ENCODE measurements around the gene RFX7. TPM values are rescaled to one million over a fixed set of nuclear protein-coding genes. Genes with fewer than 3 reads are reported as not detected.

The RFX7 gene
- total RNA-seq, 1 experiment from 2014 or later = 18.1 TPM

GRCh38 chr15:56251315-56252095, 7.8 kb upstream of the RFX7 start:
- H3K27me3 ChIP-seq (ENCODE audit: insufficient read depth, low read length) = no peaks in the 10 kb centered on the region
- ChIA-PET CTCF (interaction anchor here (2.4 to 5.4 kb wide), 2 partner anchors 10 to 176 kb away, joined by 6 to 54 read pairs; no protein-coding TSS in a partner anchor), POLR2A (no interaction called here), RAD21 (ENCODE audit: low non-redundant PET in 1 of 2, low total read pairs in 2 of 2, uncharacterized antibody in 2 of 2, unreplicated experiment in 2 of 2) (no interaction called here)
- no peak overlapping the region for H3K4me2 ChIP-seq (ENCODE audit: low read length)
- no peaks in the 10 kb centered on the region for H3K9me2 ChIP-seq (ENCODE audit: insufficient read depth)
- no peak overlapping the region for H2AFZ ChIP-seq (ENCODE audit: low read depth, low read length, poor library complexity, severe bottlenecking)
- no peak overlapping the region for H3K9ac ChIP-seq (ENCODE audit: low read length)
- H3K9me3 ChIP-seq (ENCODE audit: control insufficient read depth in 1 of 2, insufficient read depth in 1 of 2, low read depth in 1 of 2, low read length in 2 of 2) = no peaks in the 10 kb centered on the region
- H4K20me1 ChIP-seq (ENCODE audit: insufficient read depth) = no peaks in the 10 kb centered on the region
- no peaks in the 10 kb centered on the region for H3K79me2 ChIP-seq (ENCODE audit: insufficient read depth, low read length)
- intact Hi-C loops (cut with micrococcal nuclease) = no loop called here
- ATAC-seq (no peak), DNase-seq (ENCODE audit: low read depth, low spot score) (no peak)
- H3K4me3 ChIP-seq (replicated peaks in 1 of 2; ENCODE audit: low read depth in 1 of 2, low read length in 2 of 2) = no peak overlapping the region
- no peak overlapping the region for H3K27ac ChIP-seq (ENCODE audit: low read depth, low read length)
- BruUV-seq (replicated peaks) = no TSS peak
- TF ChIP-seq FOSL1 (IDR thresholded peaks at IDR 0.05; ENCODE audit: low read depth) = no peak
- TF ChIP-seq YY1 (IDR thresholded peaks at IDR 0.05; ENCODE audit: extremely low read depth, insufficient replicate concordance, low read depth, low read length) = no peak
- TF ChIP-seq CBX3 (IDR thresholded peaks at IDR 0.05; ENCODE audit: low read depth) = no peak
- TF ChIP-seq MAX (IDR thresholded peaks at IDR 0.05) = no peak
- TF ChIP-seq JUND (IDR thresholded peaks at IDR 0.05) = no peak
- no peak for TF ChIP-seq SIN3A (IDR thresholded peaks at IDR 0.05; ENCODE audit: low read depth)
- no peak for TF ChIP-seq ZNF274 (IDR thresholded peaks at IDR 0.05; ENCODE audit: low read depth, low read length)
- TF ChIP-seq EGR1 (IDR thresholded peaks at IDR 0.05; ENCODE audit: low read depth) = no peak
- TF ChIP-seq ZFX (IDR thresholded peaks at IDR 0.05) = no peak
- TF ChIP-seq SP1 (IDR thresholded peaks at IDR 0.05; ENCODE audit: low read depth) = no peak
- no peaks in the 10 kb centered on the region for H3K36me3 ChIP-seq (ENCODE audit: control insufficient read depth in 1 of 2, insufficient read depth in 2 of 2, low read length in 2 of 2)
- H3K4me1 ChIP-seq (ENCODE audit: control insufficient read depth in 1 of 2, insufficient read depth in 2 of 2, low read length in 2 of 2) = no peaks in the 10 kb centered on the region

GRCh38 chr15:56250626-56251025, 6.9 kb upstream of the RFX7 start:
- Histone ChIP-seq H3K4me3 (replicated peaks in 1 of 2; ENCODE audit: low read depth in 1 of 2, low read length in 2 of 2) (no peak overlapping the region), H3K4me2 (ENCODE audit: low read length) (no peak overlapping the region), H2AFZ (ENCODE audit: low read depth, low read length, poor library complexity, severe bottlenecking) (no peak overlapping the region), H3K9ac (ENCODE audit: low read length) (no peak overlapping the region), H3K4me1 (ENCODE audit: control insufficient read depth in 1 of 2, insufficient read depth in 2 of 2, low read length in 2 of 2) (peaks cover 0 to 7% of the 10 kb centered on the region in 2 experiments; a peak in 2 of 4 replicates), H3K36me3 (ENCODE audit: control insufficient read depth in 1 of 2, insufficient read depth in 2 of 2, low read length in 2 of 2) (no peaks in the 10 kb centered on the region), H3K79me2 (ENCODE audit: insufficient read depth, low read length) (no peaks in the 10 kb centered on the region), H3K9me2 (ENCODE audit: insufficient read depth) (no peaks in the 10 kb centered on the region), H3K27me3 (ENCODE audit: insufficient read depth, low read length) (no peaks in the 10 kb centered on the region), H3K9me3 (ENCODE audit: control insufficient read depth in 1 of 2, insufficient read depth in 1 of 2, low read depth in 1 of 2, low read length in 2 of 2) (no peaks in the 10 kb centered on the region), H3K27ac (ENCODE audit: low read depth, low read length) (no peak overlapping the region), H4K20me1 (ENCODE audit: insufficient read depth) (no peaks in the 10 kb centered on the region)
- RAD21 ChIA-PET (ENCODE audit: low non-redundant PET in 1 of 2, low total read pairs in 2 of 2, uncharacterized antibody in 2 of 2, unreplicated experiment in 2 of 2) = no interaction called here
- POLR2A ChIA-PET = no interaction called here
- CTCF ChIA-PET = interaction anchor here (2.4 to 5.4 kb wide), 2 partner anchors 11 to 177 kb away, joined by 6 to 54 read pairs; no protein-coding TSS in a partner anchor
- ATAC-seq (no peak), DNase-seq (ENCODE audit: low read depth, low spot score) (no peak)
- TF ChIP-seq FOSL1 (IDR thresholded peaks at IDR 0.05; ENCODE audit: low read depth) = no peak
- no peak for TF ChIP-seq TCF7L2 (IDR thresholded peaks at IDR 0.05; ENCODE audit: borderline replicate concordance, extremely low read depth, insufficient read depth, insufficient read length)
- TF ChIP-seq POLR2AphosphoS5 (IDR thresholded peaks at IDR 0.05; ENCODE audit: low read depth, low read length) = no peak
- TF ChIP-seq POLR2A (IDR thresholded peaks at IDR 0.05; ENCODE audit: borderline replicate concordance, extremely low read depth, insufficient read depth, insufficient read length) = no peak
- no peak for TF ChIP-seq ZFX (IDR thresholded peaks at IDR 0.05)
- intact Hi-C loops (cut with micrococcal nuclease) = no loop called here
- BruUV-seq (replicated peaks) = no TSS peak
